Adrenal gland (tissue), 12 donors: ENCODE data around the gene SORL1. TPM values are rescaled to one million over a fixed set of nuclear protein-coding genes. Genes with fewer than 3 reads are reported as not detected.
A peak's percentile ranks its signal among the peaks of the same experiment; 100 is the strongest.

Experiments used
- DNase-seq, 7 donors: peaks; one replicate each; pipeline ENCODE4 v3.0.0-alpha.2; 2019 to 2020
- H3K27ac ChIP-seq, 5 donors: fragments of 200-600 bp; sonication (generic) in 4 of 5; 1 replicate in 3 of 5; 2 replicates in 2 of 5; pipeline versions ENCODE4 v1.5.1 to v1.8.0; 2016 to 2020; ENCODE audit warnings: mild to moderate bottlenecking in 1 of 5
- H3K27me3 ChIP-seq: fragments of 200-600 bp; 2 replicates; pipeline ENCODE4 v1.8.0; 2021
- H3K36me3 ChIP-seq, 2 donors: fragments of 200-600 bp; replicated peaks in 1 of 2; 1 replicate in 1 of 2; 2 replicates in 1 of 2; pipeline versions ENCODE4 v1.5.1 to v1.8.0; 2018 to 2022
- H3K4me1 ChIP-seq, 2 donors: fragments of 200-600 bp; replicated peaks in 1 of 2; 1 replicate in 1 of 2; 2 replicates in 1 of 2; pipeline versions ENCODE4 v1.5.1 to v1.8.0; 2018 to 2021
- H3K4me3 ChIP-seq, 4 donors: fragments of 200-600 bp; sonication (generic) in 3 of 4; one replicate each; pipeline ENCODE4 v1.5.1; 2016 to 2018
- H3K9me3 ChIP-seq, 3 donors: fragments of 200-600 bp; sonication (generic) in 1 of 3; replicated peaks in 1 of 3; 1 replicate in 2 of 3; 2 replicates in 1 of 3; pipeline versions ENCODE4 v1.5.1 to v1.8.0; 2016 to 2021
- POLR2A ChIP-seq, 2 donors: fragments of 450-650 bp; IDR thresholded peaks; one replicate each; pipeline ENCODE4 v1.6.1; 2017; ENCODE audit warnings: antibody characterized with exemption in 2 of 2, mild to moderate bottlenecking in 2 of 2, moderate library complexity in 1 of 2
- WGBS, 4 donors: extraction: QIAGEN DNeasy Blood & Tissue Kit in 2 of 4; methylation state at CpG; one replicate each; pipeline versions ENCODE4 v1.1.5 to v1.1.7; 2013 to 2017; 5-methylcytosine and 5-hydroxymethylcytosine counted together
- intact Hi-C, 2 donors: fragments of 100-400 bp; cut with DNase I; formaldehyde crosslinking; loops; one replicate each; pipeline versions ENCODE4 v1.14.1 to v1.15.0; 2022 to 2023
- polyA plus RNA-seq, 3 donors: library from polyadenylated mRNA; stranded (reverse); fragments of 200-250 nt in 2 of 3; fragments of 350-450 nt in 1 of 3; fragmentation: Illumina TruSeq in 1 of 3; extraction: RNeasy Lipid Tissue Mini Kit (QIAGEN cat#74804) in 1 of 3; gene quantifications; one replicate each; pipeline ENCODE4 v1.2.3, GENCODE V29; 2013 to 2014
- total RNA-seq, 9 donors: library from RNA; depleted of rRNA in 4 of 9; stranded (reverse); fragments of >200 nt in 4 of 9; fragments of 120-200 nt in 1 of 9; fragmentation: NEBNext Ultra II Directional in 1 of 9; extraction: Animal tissue kit (Norgen Biotek cat#: 25700) in 1 of 9; gene quantifications; one replicate each; pipeline versions ENCODE4 v1.1.0 to v1.2.4, GENCODE V29; 2013 to 2023
- TF ChIP-seq, protein P1 (sequence below), 6 experiments: fragments of 450-650 bp in 4 of 6; fragments of 200-600 bp in 2 of 6; sonication (generic) in 1 of 6; IDR thresholded peaks; 1 replicate in 5 of 6; 2 replicates in 1 of 6; pipeline versions ENCODE4 v1.5.1 to v1.8.0; 2016 to 2021; ENCODE audit warnings: antibody characterized with exemption in 6 of 6, mild to moderate bottlenecking in 2 of 6, moderate library complexity in 1 of 6
- donor health status: healthy with polysubstance abuse.
- donor health status: Bipolar disorder and iron deficiency.
- donor health status: DM: yes; HTN: yes; CAD: no.
- donor health status: DM: no; HTN: no; CAD: no.
- donor health status: DM: no; HTN: no; CAD: no.
- donor health status: DM: yes; HTN: yes; CAD: no.

Gene SORL1
- total and polyA plus RNA-seq, 12 donors: 1.0 to 28.6 (median 8.9) TPM

DNA sequence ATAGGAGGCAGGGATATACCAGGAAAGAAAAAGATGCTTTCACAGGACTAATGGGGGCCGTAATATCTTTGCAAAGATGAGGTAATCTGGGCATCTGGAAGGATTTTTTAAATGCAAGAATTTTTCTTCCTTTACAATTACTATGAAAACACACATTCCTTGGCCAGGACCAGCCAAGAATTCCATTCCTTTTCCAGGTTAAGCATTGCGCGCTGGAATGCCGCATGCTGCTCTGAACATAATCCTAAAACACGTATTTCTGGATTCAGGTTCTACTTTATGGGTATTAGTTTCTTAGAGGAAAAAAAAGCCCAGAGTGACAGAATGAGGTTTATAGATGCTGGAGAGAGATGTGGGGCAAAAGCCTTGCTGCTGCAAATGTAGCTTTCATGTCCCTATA is 100.0 kb downstream of the SORL1 start:
- no peak for DNase-seq
- no peak overlapping the region for H3K4me3 ChIP-seq
- H3K27me3 ChIP-seq: no peaks in the 10 kb centered on the region
- TF ChIP-seq, protein P1, sequence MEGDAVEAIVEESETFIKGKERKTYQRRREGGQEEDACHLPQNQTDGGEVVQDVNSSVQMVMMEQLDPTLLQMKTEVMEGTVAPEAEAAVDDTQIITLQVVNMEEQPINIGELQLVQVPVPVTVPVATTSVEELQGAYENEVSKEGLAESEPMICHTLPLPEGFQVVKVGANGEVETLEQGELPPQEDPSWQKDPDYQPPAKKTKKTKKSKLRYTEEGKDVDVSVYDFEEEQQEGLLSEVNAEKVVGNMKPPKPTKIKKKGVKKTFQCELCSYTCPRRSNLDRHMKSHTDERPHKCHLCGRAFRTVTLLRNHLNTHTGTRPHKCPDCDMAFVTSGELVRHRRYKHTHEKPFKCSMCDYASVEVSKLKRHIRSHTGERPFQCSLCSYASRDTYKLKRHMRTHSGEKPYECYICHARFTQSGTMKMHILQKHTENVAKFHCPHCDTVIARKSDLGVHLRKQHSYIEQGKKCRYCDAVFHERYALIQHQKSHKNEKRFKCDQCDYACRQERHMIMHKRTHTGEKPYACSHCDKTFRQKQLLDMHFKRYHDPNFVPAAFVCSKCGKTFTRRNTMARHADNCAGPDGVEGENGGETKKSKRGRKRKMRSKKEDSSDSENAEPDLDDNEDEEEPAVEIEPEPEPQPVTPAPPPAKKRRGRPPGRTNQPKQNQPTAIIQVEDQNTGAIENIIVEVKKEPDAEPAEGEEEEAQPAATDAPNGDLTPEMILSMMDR (IDR thresholded peaks at IDR 0.05): no peak
- no peak for TF ChIP-seq POLR2A (IDR thresholded peaks at IDR 0.05)
- H3K9me3 ChIP-seq: no peaks in the 10 kb centered on the region
- H3K27ac ChIP-seq: no peak overlapping the region
- H3K4me1 ChIP-seq: no peaks in the 10 kb centered on the region
- H3K36me3 ChIP-seq: no peaks in the 10 kb centered on the region
- intact Hi-C loops: no loop called here
- WGBS, 4 donors: 86 to 90% (median 89%) methylated on average over 5 of the region's 5 CpGs

DNA sequence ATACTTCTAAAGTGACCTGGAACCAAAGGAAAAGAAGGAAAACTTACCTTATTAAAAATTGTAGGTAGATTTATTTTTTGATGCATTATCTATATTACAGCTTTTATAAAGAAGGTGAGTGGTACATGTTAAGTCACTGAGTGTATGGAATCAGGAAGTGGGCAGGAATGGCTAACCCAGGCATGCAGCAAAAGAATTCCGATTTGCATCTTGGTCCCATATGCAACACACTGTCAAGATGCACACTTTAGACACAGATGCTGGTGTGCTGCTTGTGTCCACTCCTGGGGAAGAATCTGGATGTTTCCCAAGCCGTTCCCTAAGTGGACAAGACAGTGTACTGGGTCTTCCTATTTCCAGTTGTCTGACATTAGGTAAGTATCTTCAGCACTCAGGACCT is 100.5 kb downstream of the SORL1 start:
- intact Hi-C loops: no loop called here
- Histone ChIP-seq H3K4me3 (no peak overlapping the region), H3K27me3 (no peaks in the 10 kb centered on the region), H3K4me1 (no peaks in the 10 kb centered on the region), H3K27ac (no peak overlapping the region), H3K36me3 (no peaks in the 10 kb centered on the region), H3K9me3 (no peaks in the 10 kb centered on the region)
- no peak for DNase-seq
- TF ChIP-seq, protein P1 (IDR thresholded peaks at IDR 0.05): no peak
- no peak for TF ChIP-seq POLR2A (IDR thresholded peaks at IDR 0.05)
- 86 to 94% (median 87%) methylated on average over 2 of the region's 2 CpGs for WGBS, 4 donors

DNA sequence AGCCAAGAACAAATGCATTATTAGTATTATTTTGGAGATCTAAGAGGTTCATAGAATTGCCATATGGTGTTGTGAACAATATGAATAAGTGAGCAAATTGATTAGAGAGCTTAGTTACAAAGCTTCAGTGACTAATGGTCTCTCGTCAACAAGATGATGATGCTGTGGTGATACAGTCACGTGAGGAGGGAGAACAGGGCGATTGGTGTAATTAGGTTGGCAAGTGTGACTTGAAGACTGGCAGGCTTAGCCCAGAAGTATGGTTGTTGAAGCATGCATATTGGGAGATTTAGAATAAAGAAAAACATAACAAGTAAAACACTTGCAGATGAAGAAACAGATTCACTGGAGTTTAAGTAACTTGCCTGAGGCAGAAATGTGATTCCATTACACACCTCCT is 101.3 kb downstream of the SORL1 start:
- intact Hi-C loops: no loop called here
- H3K4me3 ChIP-seq: no peak overlapping the region
- H3K4me1 ChIP-seq: no peaks in the 10 kb centered on the region
- no peak for DNase-seq
- WGBS, 4 donors: 66 to 78% (median 73%) methylated on average over 3 of the region's 3 CpGs
- TF ChIP-seq POLR2A (IDR thresholded peaks at IDR 0.05): no peak
- TF ChIP-seq, protein P1 (IDR thresholded peaks at IDR 0.05): no peak
- H3K27ac ChIP-seq: no peak overlapping the region
- H3K9me3 ChIP-seq: no peaks in the 10 kb centered on the region
- H3K36me3 ChIP-seq: no peaks in the 10 kb centered on the region
- no peaks in the 10 kb centered on the region for H3K27me3 ChIP-seq

DNA sequence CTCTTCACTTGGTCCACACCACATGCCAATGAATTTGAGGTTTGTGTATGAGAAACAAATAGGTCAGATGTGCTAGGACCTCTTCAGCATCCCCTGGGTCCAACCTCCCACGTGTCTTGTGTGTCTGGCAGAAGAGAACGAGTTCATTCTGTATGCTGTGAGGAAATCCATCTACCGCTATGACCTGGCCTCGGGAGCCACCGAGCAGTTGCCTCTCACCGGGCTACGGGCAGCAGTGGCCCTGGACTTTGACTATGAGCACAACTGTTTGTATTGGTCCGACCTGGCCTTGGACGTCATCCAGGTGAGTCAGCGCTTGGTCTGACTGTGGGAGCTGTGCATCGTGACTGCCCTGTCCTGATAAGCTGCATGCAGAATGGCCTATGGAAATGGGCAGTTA is 101.7 kb downstream of the SORL1 start:
- TF ChIP-seq POLR2A (IDR thresholded peaks at IDR 0.05): no peak
- TF ChIP-seq, protein P1 (IDR thresholded peaks at IDR 0.05): no peak
- no peak overlapping the region for H3K4me3 ChIP-seq

More for the DNA sequence above, 101.7 kb downstream of the SORL1 start:
- Histone ChIP-seq H3K36me3 (peaks cover 0 to 4% of the 10 kb centered on the region in 2 donors), H3K4me1 (no peaks in the 10 kb centered on the region), H3K27ac (no peak overlapping the region), H3K27me3 (no peaks in the 10 kb centered on the region), H3K9me3 (no peaks in the 10 kb centered on the region)
- intact Hi-C loops: no loop called here
- DNase-seq: peak in 5 of 7 donors; percentile 38 to 59 (median 54)
- WGBS, 4 donors: 47 to 64% (median 55%) methylated on average over 4 to 11 of the region's 11 CpGs
